Vagina (tissue), 2 donors: ENCODE results near the gene FOXA2.

Source experiments
- POLR2A ChIP-seq, 2 donors: fragments of 450-650 bp; IDR thresholded peaks; one replicate each; pipeline ENCODE4 v1.6.1; 2017; ENCODE audit warnings: antibody characterized with exemption in 2 of 2, mild to moderate bottlenecking in 2 of 2, moderate library complexity in 2 of 2
- POLR2AphosphoS5 ChIP-seq, 2 donors: sonication (generic); formaldehyde crosslinking; IDR thresholded peaks; one replicate each; pipeline ENCODE4 v1.9.0; 2017; ENCODE audit warnings: antibody characterized with exemption in 2 of 2, mild to moderate bottlenecking in 2 of 2, low read depth in 1 of 2; ENCODE audit not compliant: insufficient read depth in 1 of 2
- TF ChIP-seq, protein P1 (sequence below), 3 experiments: fragments of 450-650 bp in 2 of 3; fragments of 200-600 bp in 1 of 3; sonication (generic) in 1 of 3; IDR thresholded peaks; one replicate each; pipeline ENCODE4 v1.5.1; 2017 to 2019; ENCODE audit warnings: antibody characterized with exemption in 3 of 3, mild to moderate bottlenecking in 2 of 3, moderate library complexity in 2 of 3

- TF ChIP-seq, protein P1, sequence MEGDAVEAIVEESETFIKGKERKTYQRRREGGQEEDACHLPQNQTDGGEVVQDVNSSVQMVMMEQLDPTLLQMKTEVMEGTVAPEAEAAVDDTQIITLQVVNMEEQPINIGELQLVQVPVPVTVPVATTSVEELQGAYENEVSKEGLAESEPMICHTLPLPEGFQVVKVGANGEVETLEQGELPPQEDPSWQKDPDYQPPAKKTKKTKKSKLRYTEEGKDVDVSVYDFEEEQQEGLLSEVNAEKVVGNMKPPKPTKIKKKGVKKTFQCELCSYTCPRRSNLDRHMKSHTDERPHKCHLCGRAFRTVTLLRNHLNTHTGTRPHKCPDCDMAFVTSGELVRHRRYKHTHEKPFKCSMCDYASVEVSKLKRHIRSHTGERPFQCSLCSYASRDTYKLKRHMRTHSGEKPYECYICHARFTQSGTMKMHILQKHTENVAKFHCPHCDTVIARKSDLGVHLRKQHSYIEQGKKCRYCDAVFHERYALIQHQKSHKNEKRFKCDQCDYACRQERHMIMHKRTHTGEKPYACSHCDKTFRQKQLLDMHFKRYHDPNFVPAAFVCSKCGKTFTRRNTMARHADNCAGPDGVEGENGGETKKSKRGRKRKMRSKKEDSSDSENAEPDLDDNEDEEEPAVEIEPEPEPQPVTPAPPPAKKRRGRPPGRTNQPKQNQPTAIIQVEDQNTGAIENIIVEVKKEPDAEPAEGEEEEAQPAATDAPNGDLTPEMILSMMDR (IDR thresholded peaks at IDR 0.05): no peak
- TF ChIP-seq POLR2A (IDR thresholded peaks at IDR 0.05) (no peak), POLR2AphosphoS5 (IDR thresholded peaks at IDR 0.05; ENCODE audit: insufficient read depth in 1 of 2, low read depth in 1 of 2) (no peak)
These were observed 5.3 kb downstream of the FOXA2 start for GRCh38 chr20:22579119-22579427.
